GM11168 (cell line): ENCODE data around the gene GLOD4.

Experiments
- in situ Hi-C: fragments of 300-500 bp; cut with MboI; formaldehyde crosslinking; loops from one replicate; pipeline ENCODE4 v1.12.0; 2022; ENCODE audit warnings: low sequenced_read_pairs; ENCODE audit not compliant: unreplicated experiment

The GLOD4 gene

DNA sequence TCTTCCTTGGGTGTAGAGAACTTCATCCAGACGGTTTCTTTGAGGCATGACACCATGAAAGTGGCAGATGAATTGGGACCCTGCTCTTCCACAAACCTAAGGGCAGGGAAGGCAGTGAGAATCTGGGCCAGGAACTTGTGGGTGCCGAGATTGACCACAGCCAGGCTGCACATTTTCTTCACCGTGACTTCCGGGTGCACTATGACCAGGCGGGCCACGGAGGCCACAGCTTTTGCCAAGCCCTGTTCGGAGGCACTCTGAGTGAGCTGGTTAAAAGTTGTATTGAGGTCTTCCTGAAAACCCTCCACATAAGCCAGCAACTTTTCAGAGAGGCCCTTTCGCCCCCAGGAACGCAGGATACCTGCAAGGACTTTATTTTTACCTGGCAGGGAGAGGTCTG lies 35.9 kb downstream of the GLOD4 start:
- in situ Hi-C loops: no loop called here

DNA sequence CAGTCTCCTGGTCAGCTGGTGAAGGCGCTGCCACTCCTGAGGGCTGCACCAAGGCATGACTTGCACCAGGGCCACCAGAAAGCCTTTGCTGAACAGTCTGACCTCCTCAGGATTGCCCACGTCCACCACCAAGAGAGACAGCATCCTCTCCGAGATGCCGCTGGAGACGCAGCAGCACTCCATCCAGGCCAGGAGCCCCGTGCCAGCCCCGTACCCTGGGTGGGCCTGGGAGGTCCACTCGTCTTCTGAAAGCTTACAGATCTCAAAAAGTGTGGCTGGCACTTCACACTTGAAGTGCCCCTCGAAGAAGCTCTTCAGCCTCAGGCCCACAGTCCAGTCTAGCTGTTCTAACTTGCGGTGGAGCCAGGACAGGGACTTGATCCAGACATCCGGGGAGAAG lies 36.7 kb downstream of the GLOD4 start:
- in situ Hi-C loops: no loop called here

DNA sequence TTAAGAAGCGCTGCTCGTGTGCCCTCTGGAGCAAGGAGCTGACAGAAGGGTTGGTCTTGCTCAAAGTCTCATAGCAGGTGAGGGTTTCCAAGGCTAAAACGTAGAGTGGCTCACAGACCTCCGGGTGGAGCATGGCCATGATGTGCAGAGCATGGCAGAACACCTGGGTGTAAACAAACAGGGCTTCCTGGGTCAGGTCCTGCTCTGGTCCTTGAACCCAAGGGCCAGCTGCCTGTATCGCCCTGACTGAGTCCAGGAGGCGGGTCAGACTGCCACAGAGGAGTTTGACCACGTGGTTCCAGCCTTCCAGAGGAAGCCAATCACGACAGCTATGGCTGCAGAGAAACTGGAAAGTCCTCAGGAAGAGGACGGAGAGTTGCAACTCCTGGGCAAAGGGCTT lies 37.1 kb downstream of the GLOD4 start:
- in situ Hi-C loops: no loop called here

DNA sequence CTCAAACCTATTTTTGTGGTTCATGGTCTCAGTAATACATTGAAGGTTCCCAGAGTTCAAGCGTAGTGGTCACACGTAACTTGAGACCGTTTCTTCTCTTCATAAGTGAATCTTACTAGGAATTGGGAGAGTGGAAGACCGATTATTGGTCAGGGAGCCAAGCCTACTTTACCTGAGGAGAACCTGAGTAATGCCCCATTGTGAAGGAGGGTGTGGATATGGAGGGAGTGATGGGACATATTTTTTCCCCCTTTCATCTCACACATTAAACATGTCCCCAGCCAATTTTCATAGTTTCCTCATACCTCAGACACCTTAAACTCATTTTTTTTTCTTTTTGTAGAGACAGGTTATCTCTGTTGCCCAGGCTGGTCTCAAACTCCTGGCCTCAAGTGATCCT lies 38.9 kb downstream of the GLOD4 start:
- in situ Hi-C loops: no loop called here

DNA sequence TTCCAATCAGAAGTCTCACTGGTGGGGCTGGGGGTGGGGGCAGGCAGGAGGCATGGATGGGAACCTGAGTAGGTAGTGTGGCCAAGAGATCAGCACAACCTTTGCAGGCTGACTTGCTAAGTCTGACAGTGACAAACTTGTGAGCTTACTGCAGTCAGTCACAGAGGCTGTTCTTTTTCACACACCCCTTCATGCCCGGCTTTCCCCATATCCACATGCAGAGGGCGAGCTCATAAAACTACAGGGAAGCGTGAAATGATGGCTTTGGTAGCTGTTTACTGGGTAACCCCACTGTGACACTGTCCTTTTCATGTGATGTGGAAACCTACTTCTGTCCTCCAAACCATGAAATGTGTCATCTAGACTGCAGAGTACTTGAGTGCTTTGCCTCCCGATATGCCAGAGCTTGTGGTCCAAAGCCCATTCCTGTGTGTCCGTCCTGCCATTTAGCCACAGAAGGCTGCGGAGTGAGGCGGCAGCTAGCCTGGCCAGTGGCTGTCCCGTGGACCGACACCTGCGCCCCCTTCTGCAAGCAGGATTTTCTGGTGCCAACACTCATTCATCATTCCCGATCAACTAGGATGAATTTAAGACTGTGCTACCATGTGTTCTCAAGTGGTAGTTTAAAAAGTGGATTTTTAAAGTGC lies 39.8 kb downstream of the GLOD4 start:
- in situ Hi-C loops: no loop called here

DNA sequence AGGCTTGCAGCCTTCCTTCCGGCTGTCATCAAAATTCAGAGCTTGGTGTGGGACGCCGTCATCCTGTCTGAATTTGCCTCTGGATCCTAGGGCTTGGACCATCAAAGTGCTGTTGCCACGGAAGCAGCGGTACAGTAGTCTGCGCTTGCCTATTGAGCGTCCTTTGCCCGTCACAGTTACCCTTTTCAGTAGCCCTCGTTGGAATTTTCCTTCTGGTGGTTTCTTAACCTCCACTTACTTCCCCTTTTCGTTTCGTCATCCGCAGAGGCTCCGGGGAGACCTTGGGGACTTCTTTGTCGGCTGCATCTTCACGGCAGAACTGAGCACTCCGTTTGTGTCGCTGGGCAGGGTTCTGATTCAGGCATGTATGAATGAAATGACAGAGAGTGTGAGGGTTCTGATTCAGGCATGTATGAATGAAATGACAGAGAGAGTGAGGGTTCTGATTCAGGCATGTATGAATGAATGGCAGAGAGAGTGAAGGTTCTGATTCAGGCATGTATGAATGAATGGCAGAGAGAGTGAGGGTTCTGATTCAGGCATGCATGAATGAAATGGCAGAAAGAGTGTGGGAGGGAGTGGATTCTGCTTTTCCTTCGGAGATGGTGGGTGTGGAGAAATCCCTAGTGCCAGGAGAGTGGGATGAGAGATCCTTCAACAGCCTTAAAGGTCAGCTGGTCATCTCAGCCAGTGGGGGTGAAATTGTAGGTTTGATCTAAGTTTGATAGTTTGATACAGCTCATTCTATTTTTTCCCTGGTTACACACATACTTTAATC lies 41.7 kb downstream of the GLOD4 start:
- in situ Hi-C loops: no loop called here

DNA sequence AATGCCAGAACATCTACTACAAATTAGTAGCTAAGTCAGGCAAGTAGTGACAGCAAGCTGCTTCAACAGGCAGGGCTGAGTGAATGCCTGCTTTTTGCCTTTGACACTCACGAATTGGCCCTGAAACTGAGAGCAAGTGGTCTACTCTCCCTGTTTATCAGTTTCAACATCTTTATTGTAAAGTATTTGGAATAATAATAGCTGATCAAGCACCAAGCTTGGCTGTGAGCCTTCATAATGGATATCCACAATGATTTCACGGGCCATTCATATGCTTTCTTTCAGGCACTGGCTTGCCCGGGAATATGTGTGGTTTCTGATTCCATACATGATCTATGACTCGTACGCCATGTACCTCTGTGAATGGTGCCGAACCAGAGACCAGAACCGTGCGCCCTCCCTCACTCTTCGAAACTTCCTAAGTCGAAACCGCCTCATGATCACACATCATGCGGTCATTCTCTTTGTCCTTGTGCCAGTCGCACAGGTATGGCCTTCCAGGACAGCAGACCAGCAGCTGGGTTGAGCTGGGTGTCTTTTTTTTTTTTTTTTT lies 44.4 kb downstream of the GLOD4 start:
- in situ Hi-C loops: no loop called here

DNA sequence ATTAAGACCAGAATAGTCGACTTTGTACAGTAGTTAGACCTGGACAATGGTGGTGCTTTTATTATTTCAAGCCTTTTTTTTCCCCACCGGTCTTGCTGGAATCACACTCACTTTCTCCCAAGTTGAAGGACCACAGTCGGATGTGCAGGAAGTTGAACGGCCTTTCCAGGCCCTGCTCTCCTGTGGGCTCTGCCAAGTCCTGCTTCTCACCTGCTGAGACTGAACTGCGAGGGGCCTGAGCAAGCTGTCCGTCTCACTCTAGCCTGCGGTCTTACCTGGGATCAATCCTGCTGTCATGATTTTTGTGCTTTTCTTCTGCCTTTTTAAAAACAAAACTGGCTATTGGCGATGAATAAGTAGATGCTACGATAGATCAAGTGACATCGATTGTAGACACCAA lies 48.3 kb downstream of the GLOD4 start:
- in situ Hi-C loops: no loop called here

DNA sequence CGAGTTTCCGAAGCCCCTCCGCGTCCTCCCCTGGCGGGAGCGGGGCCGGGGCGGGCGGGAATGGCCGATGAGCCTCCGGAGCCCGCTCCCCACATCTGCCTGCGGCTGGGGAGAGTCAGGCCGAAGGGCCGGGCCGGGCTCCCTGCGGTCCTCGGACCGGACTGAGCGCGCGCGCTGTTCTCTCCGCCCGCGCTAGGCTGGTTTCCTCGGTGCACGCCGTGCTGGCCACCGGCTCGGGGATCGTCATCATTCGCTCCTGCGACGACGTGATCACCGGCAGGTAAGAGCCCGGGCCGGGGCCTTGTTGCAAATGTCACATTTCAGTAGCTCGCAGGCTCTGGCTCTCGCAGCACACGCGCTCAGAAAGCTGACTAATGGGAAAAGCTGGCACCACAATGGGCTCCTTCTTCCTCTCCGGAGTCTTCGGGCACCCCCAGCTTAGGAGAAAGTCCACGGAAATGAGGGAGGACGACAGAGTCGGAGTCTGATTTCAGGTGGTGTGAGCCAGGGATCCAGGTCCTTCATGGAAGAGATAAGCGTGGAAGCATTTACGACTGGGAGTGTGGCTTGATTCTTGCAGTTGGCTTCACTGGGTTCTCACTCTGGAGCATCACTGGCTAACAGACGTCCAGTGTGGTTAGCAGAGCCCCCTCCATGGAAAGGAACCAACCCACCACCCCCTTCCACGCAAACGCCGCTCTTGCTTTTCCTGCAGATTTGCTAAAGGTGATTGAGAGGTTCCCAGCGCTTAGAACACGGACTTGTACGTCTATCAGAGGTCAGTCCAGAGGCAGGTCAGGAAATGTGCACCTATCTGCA lies 49.0 kb downstream of the GLOD4 start:
- in situ Hi-C loops: no loop called here

DNA sequence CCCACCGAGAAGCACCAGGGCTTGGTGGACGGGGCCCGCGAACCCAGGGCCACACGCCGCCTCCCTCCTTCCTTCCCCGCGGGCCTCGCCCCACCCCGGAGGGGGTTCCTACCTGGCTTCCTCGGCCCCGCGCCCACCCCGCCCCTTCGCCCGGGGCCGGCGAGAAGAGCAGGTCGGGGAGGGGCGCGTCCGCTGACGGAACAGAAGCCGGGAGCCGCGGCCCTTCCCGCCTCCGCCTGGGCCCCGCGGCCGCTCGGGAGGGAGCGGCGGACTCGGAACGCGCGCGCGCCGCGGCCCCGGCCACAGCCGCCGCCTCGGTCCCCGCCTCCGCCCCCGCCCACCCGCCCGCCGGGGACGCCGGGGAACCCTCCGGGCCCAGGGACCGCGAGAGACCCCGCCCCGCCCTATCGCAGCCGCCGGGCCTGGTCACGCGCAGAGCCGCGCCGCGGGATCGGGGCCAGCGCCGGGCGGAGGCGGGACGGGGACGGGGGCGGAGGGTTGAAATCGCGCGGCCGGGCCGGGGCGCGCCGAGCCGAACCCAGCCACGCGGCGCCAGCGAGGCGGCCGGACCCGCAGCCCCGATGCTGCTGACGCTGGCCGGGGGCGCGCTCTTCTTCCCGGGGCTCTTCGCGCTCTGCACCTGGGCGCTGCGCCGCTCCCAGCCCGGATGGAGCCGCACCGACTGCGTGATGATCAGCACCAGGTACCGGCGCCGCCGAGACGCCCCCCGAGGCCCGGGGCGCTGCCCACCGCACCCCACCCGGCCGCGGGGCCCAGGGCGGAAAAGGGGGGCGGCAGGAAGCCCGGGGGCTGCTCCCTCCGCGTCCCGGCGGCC lies 49.8 kb downstream of the GLOD4 start, which contains the start of gene TLCD3A:
TSS of gene TLCD3A (plus strand) at position 530 of the 835 bp plus-strand sequence. CDS start at position 582, 52 bp downstream.
- in situ Hi-C loops: no loop called here

DNA sequence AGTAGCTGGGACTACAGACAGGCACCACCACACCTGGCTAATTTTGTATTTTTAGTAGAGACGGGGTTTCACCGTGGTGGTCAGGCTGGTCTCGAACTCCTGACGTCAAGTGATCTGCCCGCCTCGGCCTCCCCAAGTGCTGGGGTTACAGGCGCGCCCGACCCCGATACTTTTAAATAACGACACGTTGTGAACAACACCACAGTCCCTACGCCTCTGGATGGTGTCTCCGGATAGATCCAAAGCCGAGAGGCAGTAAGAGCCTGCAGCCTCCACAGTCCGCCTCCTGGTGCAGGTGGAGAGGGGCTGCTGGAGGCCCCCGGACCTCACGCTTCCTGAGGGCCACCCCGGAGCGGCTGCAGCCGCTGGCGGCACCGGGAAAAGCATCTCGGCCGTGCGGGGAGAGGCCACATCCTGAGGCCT lies 50.4 kb downstream of the GLOD4 start:
- in situ Hi-C loops: no loop called here

DNA sequence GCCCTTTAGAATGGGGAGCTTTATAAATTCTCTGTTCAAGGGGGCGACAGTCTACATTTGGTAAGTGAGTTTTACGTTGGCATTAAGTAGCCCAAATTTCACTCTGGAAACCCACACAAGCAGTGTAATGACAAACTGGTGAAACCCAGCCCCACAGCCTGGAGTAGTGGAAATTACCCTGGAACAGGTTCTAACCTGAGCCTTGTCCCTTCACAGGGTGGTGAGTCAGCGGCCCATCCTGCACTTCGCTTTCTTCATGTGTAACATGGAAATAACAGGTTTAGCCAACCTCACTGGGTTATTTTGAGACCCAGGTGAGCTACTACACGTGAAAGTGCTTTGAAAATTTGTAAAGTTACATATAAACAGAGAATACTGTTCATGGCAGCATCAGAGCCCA lies 53.2 kb downstream of the GLOD4 start:
- in situ Hi-C loops: no loop called here

DNA sequence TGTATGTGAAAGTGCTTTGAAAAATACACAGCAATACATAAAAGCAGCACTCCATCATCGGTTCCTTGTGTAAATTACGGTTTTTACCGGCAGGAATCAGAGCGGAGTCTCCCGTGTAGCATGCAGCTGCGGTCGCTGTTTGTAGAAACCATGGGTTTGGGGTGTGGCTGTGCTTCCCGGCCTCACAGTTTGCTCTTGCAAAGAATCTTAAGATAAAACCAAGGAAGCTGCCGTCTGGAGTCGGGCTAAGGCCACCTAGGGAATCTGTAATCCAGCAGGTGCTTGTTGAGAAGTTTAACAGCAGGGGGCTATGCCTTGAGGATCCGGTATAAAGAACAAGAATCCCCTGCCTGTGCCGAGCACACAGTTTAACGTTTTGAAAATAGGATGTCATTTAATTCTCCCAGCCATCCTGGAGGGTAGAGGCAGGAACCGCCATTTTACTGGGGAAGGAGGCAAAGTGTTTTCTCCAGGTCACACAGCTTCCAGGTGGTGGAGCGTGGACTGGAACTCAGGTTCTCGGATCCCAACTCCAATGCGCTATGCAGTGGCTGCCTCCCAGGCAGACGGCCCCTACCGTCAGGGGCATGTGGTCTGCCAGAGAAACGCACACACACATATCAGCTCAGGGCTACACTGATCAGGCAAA lies 55.7 kb downstream of the GLOD4 start:
- in situ Hi-C loops: no loop called here

DNA sequence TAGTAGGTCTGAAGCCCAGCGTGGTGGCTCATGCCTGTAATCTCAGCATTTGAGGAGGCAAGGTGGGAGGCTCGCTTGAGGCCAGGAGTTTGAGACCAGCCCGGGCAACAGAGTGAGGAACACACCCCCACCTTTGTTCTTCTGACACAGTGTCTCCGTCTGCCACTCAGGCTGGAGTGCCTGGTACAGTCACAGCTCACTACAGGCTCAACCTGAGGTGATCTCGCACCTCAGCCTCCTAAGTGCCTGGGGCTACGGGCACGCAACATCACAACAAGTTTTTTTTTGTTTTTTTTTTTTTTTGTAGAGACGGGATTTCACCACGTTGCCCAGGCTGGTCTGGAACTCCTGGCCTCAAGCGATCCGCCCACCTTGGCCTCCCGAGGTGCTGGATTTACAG lies 56.3 kb downstream of the GLOD4 start:
- in situ Hi-C loops: no loop called here

DNA sequence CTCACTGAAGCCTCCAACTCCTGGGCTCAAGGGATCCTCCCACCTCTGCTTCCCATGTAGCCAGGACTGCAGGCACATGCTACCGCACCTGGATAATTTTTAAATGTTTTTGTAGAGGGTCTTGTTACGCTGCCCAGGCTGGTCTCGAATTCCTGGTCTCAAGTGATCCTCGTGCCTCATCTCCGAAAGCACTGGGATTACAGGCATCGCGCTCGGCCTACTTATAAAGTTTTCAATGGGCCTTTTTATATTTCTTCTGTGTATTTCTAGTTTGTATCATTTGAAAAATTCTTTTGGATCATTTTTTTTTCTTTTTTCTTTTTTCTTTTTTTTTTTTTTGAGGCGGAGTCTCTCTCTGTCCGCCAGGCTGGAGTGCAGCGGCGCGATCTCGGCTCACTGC lies 57.0 kb downstream of the GLOD4 start:
- in situ Hi-C loops: no loop called here

DNA sequence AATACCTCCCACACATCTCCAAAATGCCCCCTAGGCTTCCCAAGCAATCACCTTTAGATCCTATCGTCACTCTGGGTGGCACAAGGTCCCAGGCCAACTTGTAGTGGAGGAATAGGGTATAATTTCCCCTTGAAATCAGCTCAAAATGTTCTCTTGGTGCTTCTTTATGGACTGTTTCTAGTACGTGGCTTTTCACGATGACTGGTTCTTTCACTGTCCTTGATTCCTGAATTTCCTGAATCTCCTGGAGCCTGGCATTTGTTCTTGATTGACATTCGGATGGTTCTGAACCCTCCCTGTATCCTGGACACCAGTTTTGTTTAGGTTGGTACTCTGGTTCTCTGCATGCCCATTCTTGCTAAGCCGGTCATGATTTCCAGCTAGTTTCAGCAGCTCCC lies 60.5 kb downstream of the GLOD4 start:
- in situ Hi-C loops: no loop called here

DNA sequence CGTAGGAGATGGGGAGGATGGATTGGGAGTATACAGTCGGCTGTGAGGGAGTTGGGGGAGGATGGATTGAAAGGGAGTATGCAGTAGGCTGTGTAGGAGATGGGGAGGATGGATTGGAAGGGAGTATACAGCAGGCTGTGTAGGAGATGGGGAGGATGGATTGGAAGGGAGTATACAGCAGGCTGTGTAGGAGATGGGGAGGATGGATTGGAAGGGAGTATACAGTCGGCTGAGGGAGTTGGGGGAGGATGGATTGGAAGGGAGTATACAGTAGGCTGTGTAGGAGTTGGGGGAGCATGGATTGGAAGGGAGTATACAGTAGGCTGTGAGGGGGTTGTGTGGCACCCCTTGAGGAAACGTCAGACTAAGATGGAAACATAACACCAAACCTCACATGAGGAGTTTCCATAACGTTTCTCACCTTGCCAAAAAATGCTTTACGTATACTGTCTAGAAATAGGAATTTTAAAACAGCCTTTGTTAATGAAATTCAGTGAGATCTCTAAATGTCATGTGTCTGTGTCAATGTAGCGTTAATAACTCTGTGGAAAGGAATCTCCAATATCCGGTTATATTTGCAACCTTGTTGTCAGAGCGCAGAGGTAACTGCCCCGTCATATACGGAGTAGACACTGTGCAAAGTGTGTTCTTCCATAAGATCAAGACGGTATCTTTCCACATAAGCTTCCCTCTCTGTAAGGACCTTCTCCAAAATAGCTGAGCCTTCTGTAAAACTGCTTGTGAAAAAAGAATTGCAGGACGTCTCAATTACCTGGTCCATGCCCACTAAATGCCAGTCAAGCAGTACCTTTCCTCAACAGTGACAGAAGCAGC lies 61.2 kb downstream of the GLOD4 start:
- in situ Hi-C loops: no loop called here

DNA sequence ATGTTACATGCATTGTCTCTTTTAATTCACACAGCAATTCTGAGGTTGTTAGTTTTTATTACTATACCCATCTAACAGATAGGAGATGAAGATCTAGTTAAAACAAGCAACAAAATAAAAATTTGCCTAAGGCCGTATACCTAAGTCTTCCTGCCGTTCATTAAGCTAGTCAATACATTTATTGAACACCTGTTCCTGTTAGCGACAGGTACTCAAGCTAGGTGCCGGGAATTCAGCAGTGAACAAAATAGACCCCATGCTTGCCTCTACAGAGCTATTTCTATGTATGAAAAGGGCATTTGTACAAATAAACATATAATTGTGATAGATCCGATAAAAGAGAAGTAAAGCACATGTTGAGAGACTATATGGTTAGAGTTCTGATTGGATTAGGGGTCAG lies 64.0 kb downstream of the GLOD4 start:
- in situ Hi-C loops: no loop called here
